Mesendoderm (in vitro differentiated cells): ENCODE measurements around the gene ERRFI1.

Source experiments
- DNase-seq: peaks from one replicate; pipeline ENCODE4 v3.0.0; 2013
- H2AK5ac ChIP-seq: 2 replicates; pipeline ENCODE4 v1.6.1; 2013; ENCODE audit warnings: low read length, inconsistent platforms
- H2BK120ac ChIP-seq: 2 replicates; pipeline ENCODE4 v1.6.1; 2013; ENCODE audit warnings: low read depth, mild to moderate bottlenecking, low read length, moderate library complexity, mixed read lengths
- H2BK15ac ChIP-seq: replicated peaks from 2 replicates; pipeline ENCODE4 v1.6.1; 2013; ENCODE audit warnings: low read depth, mild to moderate bottlenecking, moderate library complexity
- H2BK5ac ChIP-seq: 2 replicates; pipeline ENCODE4 v1.6.1; 2013; ENCODE audit warnings: low read length, inconsistent platforms
- H3K18ac ChIP-seq: 2 replicates; pipeline ENCODE4 v1.6.1; 2013; ENCODE audit warnings: mild to moderate bottlenecking, low read length, mixed read lengths
- H3K23ac ChIP-seq: one replicate; pipeline ENCODE4 v1.6.1; 2013; ENCODE audit warnings: low read length
- H3K27ac ChIP-seq: 2 replicates; pipeline ENCODE4 v1.5.1; 2013; ENCODE audit warnings: low read depth, mild to moderate bottlenecking, inconsistent platforms, low read length, moderate library complexity
- H3K27me3 ChIP-seq: 2 replicates; pipeline ENCODE4 v1.6.1; 2013; ENCODE audit warnings: low read length, control low read depth, mild to moderate bottlenecking, inconsistent platforms; ENCODE audit not compliant: insufficient read depth, poor library complexity
- H3K36me3 ChIP-seq: 2 replicates; pipeline ENCODE4 v1.6.1; 2013; ENCODE audit warnings: low read length, inconsistent platforms; ENCODE audit not compliant: control insufficient read depth, insufficient read depth
- H3K4ac ChIP-seq: one replicate; pipeline ENCODE4 v1.6.1; 2013; ENCODE audit warnings: low read depth, mild to moderate bottlenecking, low read length, moderate library complexity
- H3K4me1 ChIP-seq: 2 replicates; pipeline ENCODE4 v1.6.1; 2013; ENCODE audit warnings: low read depth, low read length, inconsistent platforms; ENCODE audit not compliant: control insufficient read depth
- H3K4me2 ChIP-seq: 2 replicates; pipeline ENCODE4 v1.6.1; 2013; ENCODE audit warnings: low read length
- H3K4me3 ChIP-seq: 2 replicates; pipeline ENCODE4 v1.5.1; 2013; ENCODE audit warnings: mild to moderate bottlenecking, low read length
- H3K56ac ChIP-seq: one replicate; pipeline ENCODE4 v1.6.1; 2013; ENCODE audit warnings: low read length
- H3K79me1 ChIP-seq: 2 replicates; pipeline ENCODE4 v1.6.1; 2013; ENCODE audit warnings: low read length, inconsistent platforms
- H3K79me2 ChIP-seq: 2 replicates; pipeline ENCODE4 v1.6.1; 2013; ENCODE audit warnings: mild to moderate bottlenecking, low read length; ENCODE audit not compliant: control insufficient read depth, insufficient read depth
- H3K9ac ChIP-seq: 2 replicates; pipeline ENCODE4 v1.6.1; 2013; ENCODE audit warnings: low read length, inconsistent platforms
- H4K5ac ChIP-seq: one replicate; pipeline ENCODE4 v1.6.1; 2013; ENCODE audit warnings: low read length
- H4K8ac ChIP-seq: one replicate; pipeline ENCODE4 v1.6.1; 2013; ENCODE audit warnings: low read depth, mild to moderate bottlenecking, control low read depth, low read length, moderate library complexity
- WGBS: extraction: QIAGEN DNeasy Blood & Tissue Kit; methylation state at CpG from one replicate; pipeline ENCODE4 v1.1.7; 2013; ENCODE audit warnings: low lambda C conversion rate, missing lambda C conversion rate; ENCODE audit not compliant: insufficient coverage; ENCODE audit errors: extremely low coverage; 5-methylcytosine and 5-hydroxymethylcytosine counted together

Gene ERRFI1

GRCh38 chr1:8002329-8002910, 23.7 kb downstream of the ERRFI1 start:
- Histone ChIP-seq H3K27me3 (no peaks in the 10 kb centered on the region), H3K4ac (no peak overlapping the region), H3K27ac (peak overlapping the region; percentile 22), H3K79me2 (no peaks in the 10 kb centered on the region), H3K4me2 (no peak overlapping the region), H3K4me1 (peaks cover 6% of the 10 kb centered on the region), H3K79me1 (no peaks in the 10 kb centered on the region), H3K4me3 (no peak overlapping the region), H2BK120ac (no peak overlapping the region), H3K36me3 (no peaks in the 10 kb centered on the region), H3K56ac (peak overlapping the region; percentile 2), H3K18ac (no peak overlapping the region), H3K23ac (no peak overlapping the region), H2BK5ac (no peak overlapping the region), H2AK5ac (no peak overlapping the region), H4K5ac (no peak overlapping the region), H3K9ac (no peak overlapping the region), H2BK15ac (no peak overlapping the region), H4K8ac (no peak overlapping the region)
- no peak for DNase-seq
- WGBS: no CpG with 5 or more reads among the region's 6 CpGs

GRCh38 chr1:7995437-7995836, 30.7 kb downstream of the ERRFI1 start:
- H3K27me3 ChIP-seq: no peaks in the 10 kb centered on the region
- no peak overlapping the region for H2BK120ac ChIP-seq
- H3K4me3 ChIP-seq: no peak overlapping the region
- no peak overlapping the region for H2AK5ac ChIP-seq
- WGBS: no CpG with 5 or more reads among the region's 5 CpGs
- H3K18ac ChIP-seq: no peak overlapping the region
- no peak for DNase-seq
- H3K79me2 ChIP-seq: no peaks in the 10 kb centered on the region
- peak overlapping the region; percentile 29 for H3K4ac ChIP-seq
- no peak overlapping the region for H4K5ac ChIP-seq
- no peaks in the 10 kb centered on the region for H3K36me3 ChIP-seq
- no peak overlapping the region for H2BK5ac ChIP-seq
- H3K23ac ChIP-seq: no peak overlapping the region
- H3K27ac ChIP-seq: no peak overlapping the region
- no peak overlapping the region for H3K56ac ChIP-seq
- no peaks in the 10 kb centered on the region for H3K4me1 ChIP-seq
- H4K8ac ChIP-seq: no peak overlapping the region
- no peaks in the 10 kb centered on the region for H3K79me1 ChIP-seq
- no peak overlapping the region for H3K9ac ChIP-seq
- no peak overlapping the region for H3K4me2 ChIP-seq
- H2BK15ac ChIP-seq: no peak overlapping the region

GRCh38 chr1:7994827-7995226, 31.3 kb downstream of the ERRFI1 start:
- no peaks in the 10 kb centered on the region for H3K4me1 ChIP-seq
- H3K9ac ChIP-seq: no peak overlapping the region
- H3K23ac ChIP-seq: no peak overlapping the region
- WGBS: no CpG with 5 or more reads among the region's 1 CpG
- H3K36me3 ChIP-seq: no peaks in the 10 kb centered on the region
- H3K79me2 ChIP-seq: no peaks in the 10 kb centered on the region
- H3K4me3 ChIP-seq: no peak overlapping the region
- no peak overlapping the region for H3K18ac ChIP-seq
- no peak overlapping the region for H2BK15ac ChIP-seq
- no peak overlapping the region for H3K27ac ChIP-seq
- H2BK120ac ChIP-seq: no peak overlapping the region
- H4K5ac ChIP-seq: no peak overlapping the region
- H3K79me1 ChIP-seq: no peaks in the 10 kb centered on the region
- no peak overlapping the region for H3K4me2 ChIP-seq
- DNase-seq: no peak
- no peak overlapping the region for H4K8ac ChIP-seq
- no peaks in the 10 kb centered on the region for H3K27me3 ChIP-seq
- H3K56ac ChIP-seq: no peak overlapping the region
- H2BK5ac ChIP-seq: no peak overlapping the region
- H2AK5ac ChIP-seq: no peak overlapping the region
- H3K4ac ChIP-seq: no peak overlapping the region

GRCh38 chr1:7993593-7994479, 32.3 kb downstream of the ERRFI1 start:
- Histone ChIP-seq H3K9ac (no peak overlapping the region), H2BK5ac (no peak overlapping the region), H3K36me3 (no peaks in the 10 kb centered on the region), H3K79me2 (no peaks in the 10 kb centered on the region), H3K4me3 (no peak overlapping the region), H4K8ac (no peak overlapping the region), H3K4me1 (peaks cover 2% of the 10 kb centered on the region), H3K56ac (no peak overlapping the region), H3K27ac (no peak overlapping the region), H3K4ac (no peak overlapping the region), H2AK5ac (no peak overlapping the region), H3K27me3 (no peaks in the 10 kb centered on the region), H2BK120ac (no peak overlapping the region), H3K79me1 (no peaks in the 10 kb centered on the region), H3K23ac (no peak overlapping the region), H4K5ac (no peak overlapping the region), H2BK15ac (no peak overlapping the region), H3K18ac (no peak overlapping the region), H3K4me2 (no peak overlapping the region)
- no CpG with 5 or more reads among the region's 19 CpGs for WGBS
- no peak for DNase-seq

DNA sequence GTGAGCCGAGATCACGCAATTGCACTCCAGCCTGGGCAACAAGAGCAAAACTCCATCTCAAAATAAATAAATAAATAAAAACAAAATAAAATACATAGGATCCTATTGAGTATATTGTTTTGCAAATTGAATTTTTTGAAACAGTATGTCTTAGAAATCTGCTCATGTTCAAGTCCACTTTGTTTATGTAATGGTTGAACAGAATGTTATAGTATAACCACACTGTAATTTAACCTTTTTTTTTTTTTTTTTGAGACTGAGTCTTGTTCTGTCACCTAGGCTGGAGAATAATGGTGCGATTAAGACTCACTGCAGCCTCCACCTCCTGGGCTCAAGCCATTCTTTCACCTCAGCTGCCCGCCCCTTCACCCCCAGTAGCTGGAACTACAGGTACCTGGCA, 33.2 kb downstream of the ERRFI1 start:
- Histone ChIP-seq H2BK120ac (no peak overlapping the region), H3K79me2 (no peaks in the 10 kb centered on the region), H3K23ac (no peak overlapping the region), H3K27me3 (no peaks in the 10 kb centered on the region), H3K56ac (no peak overlapping the region), H3K4me3 (no peak overlapping the region), H3K27ac (no peak overlapping the region), H3K36me3 (no peaks in the 10 kb centered on the region), H3K18ac (no peak overlapping the region), H4K5ac (no peak overlapping the region), H2AK5ac (no peak overlapping the region), H2BK15ac (no peak overlapping the region), H3K4me1 (peaks cover 2% of the 10 kb centered on the region), H2BK5ac (no peak overlapping the region), H4K8ac (no peak overlapping the region), H3K9ac (no peak overlapping the region), H3K4ac (no peak overlapping the region), H3K4me2 (no peak overlapping the region), H3K79me1 (no peaks in the 10 kb centered on the region)
- DNase-seq: no peak
- no CpG with 5 or more reads among the region's 4 CpGs for WGBS
